Tongue (tissue), 2 donors: ENCODE data around the gene C11orf52. TPM values are rescaled to one million over a fixed set of nuclear protein-coding genes. Genes with fewer than 3 reads are reported as not detected.
"Not testable (repeated sequence)": the region's sequence is repeated elsewhere in the genome, so short reads cannot be mapped to it uniquely, and the experiment has no call there.

Source experiments
- DNase-seq: peaks from one replicate; pipeline ENCODE4 v3.0.0-alpha.2; 2015
- total RNA-seq: library from RNA; depleted of rRNA; stranded (reverse); fragments of >200 nt; gene quantifications from one replicate; pipeline ENCODE4 v1.2.3, GENCODE V29; 2014

The C11orf52 gene
- total RNA-seq, 1 donor from 2014 or later, result 1.8 TPM

GRCh38 chr11:111913031-111913861, 5.5 kb upstream of the C11orf52 start:
- no peak for DNase-seq

GRCh38 chr11:111913997-111914396, 4.7 kb upstream of the C11orf52 start:
- DNase-seq, result peak; percentile 85

- DNase-seq, result no peak
These were observed 1.9 kb upstream of the C11orf52 start for GRCh38 chr11:111916768-111917167.

- DNase-seq, result no peak
These were observed 1.4 kb upstream of the C11orf52 start for GRCh38 chr11:111917312-111917711.

GRCh38 chr11:111917788-111918187, 925 bp upstream of the C11orf52 start:
- DNase-seq, result no peak

- no peak for DNase-seq
These were observed 2.2 kb downstream of the C11orf52 start for GRCh38 chr11:111920908-111921307.

GRCh38 chr11:111921541-111922230, 3.0 kb downstream of the C11orf52 start:
- no peak for DNase-seq

- DNase-seq, result peak; percentile 67
These were observed 4.1 kb downstream of the C11orf52 start for GRCh38 chr11:111922803-111923202.

GRCh38 chr11:111923351-111923788, 4.7 kb downstream of the C11orf52 start:
- DNase-seq, result no peak

- no peak for DNase-seq
These were observed 5.2 kb downstream of the C11orf52 start for GRCh38 chr11:111923951-111924350.

GRCh38 chr11:111925953-111926352, 7.2 kb downstream of the C11orf52 start:
- DNase-seq, result no peak

GRCh38 chr11:111926505-111927391, 8.0 kb downstream of the C11orf52 start:
- peak; percentile 98 for DNase-seq

GRCh38 chr11:111930472-111930871, 11.8 kb downstream of the C11orf52 start:
- DNase-seq, result no peak

- DNase-seq, result no peak
These were observed 13.9 kb downstream of the C11orf52 start for GRCh38 chr11:111932611-111932950.

GRCh38 chr11:111933176-111933575, 14.5 kb downstream of the C11orf52 start:
- not testable (repeated sequence) for DNase-seq

- DNase-seq, result no peak
These were observed 15.2 kb downstream of the C11orf52 start for GRCh38 chr11:111933872-111934271.

GRCh38 chr11:111934306-111934705, 15.6 kb downstream of the C11orf52 start:
- DNase-seq, result no peak

- no peak for DNase-seq
These were observed 16.8 kb downstream of the C11orf52 start for GRCh38 chr11:111935317-111936039.

- DNase-seq, result no peak
These were observed 17.4 kb downstream of the C11orf52 start for GRCh38 chr11:111936040-111936540.

GRCh38 chr11:111937461-111937769, 18.7 kb downstream of the C11orf52 start:
- no peak for DNase-seq

- DNase-seq, result no peak
These were observed 19.1 kb downstream of the C11orf52 start for GRCh38 chr11:111937844-111938243.

- peak; percentile 41 for DNase-seq
These were observed 20.0 kb downstream of the C11orf52 start for GRCh38 chr11:111938687-111939160.
